ENCODE measurements around the gene PDE4D.

DNA sequence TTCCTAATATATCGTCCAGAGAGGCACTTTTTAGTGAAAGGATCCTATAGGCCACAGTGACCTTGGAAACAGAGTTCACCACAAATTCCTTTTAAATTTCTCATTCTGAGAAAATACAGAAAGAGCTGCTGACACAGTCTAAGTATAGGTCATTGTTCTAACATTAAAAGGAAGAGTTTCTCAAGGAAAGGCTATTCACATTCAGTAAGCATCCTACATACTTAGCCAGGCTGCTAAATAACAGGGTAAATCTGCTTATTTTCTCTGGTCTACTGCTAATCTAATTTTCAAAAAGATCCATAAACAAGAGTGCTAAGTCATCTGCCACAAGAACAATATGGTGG, 313.7 kb downstream of the PDE4D start:
- TF ChIP-seq EZH2 (IDR thresholded peaks at IDR 0.05), result no peak
- TF ChIP-seq, protein P1, sequence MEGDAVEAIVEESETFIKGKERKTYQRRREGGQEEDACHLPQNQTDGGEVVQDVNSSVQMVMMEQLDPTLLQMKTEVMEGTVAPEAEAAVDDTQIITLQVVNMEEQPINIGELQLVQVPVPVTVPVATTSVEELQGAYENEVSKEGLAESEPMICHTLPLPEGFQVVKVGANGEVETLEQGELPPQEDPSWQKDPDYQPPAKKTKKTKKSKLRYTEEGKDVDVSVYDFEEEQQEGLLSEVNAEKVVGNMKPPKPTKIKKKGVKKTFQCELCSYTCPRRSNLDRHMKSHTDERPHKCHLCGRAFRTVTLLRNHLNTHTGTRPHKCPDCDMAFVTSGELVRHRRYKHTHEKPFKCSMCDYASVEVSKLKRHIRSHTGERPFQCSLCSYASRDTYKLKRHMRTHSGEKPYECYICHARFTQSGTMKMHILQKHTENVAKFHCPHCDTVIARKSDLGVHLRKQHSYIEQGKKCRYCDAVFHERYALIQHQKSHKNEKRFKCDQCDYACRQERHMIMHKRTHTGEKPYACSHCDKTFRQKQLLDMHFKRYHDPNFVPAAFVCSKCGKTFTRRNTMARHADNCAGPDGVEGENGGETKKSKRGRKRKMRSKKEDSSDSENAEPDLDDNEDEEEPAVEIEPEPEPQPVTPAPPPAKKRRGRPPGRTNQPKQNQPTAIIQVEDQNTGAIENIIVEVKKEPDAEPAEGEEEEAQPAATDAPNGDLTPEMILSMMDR (IDR thresholded peaks at IDR 0.05), result no peak

Data from neural progenitor cell (in vitro differentiated cells).